ENCODE data around the gene MYO19.
"Not testable (repeated sequence)": the region's sequence is repeated elsewhere in the genome, so short reads cannot be mapped to it uniquely, and the experiment has no call there.

The MYO19 gene

DNA sequence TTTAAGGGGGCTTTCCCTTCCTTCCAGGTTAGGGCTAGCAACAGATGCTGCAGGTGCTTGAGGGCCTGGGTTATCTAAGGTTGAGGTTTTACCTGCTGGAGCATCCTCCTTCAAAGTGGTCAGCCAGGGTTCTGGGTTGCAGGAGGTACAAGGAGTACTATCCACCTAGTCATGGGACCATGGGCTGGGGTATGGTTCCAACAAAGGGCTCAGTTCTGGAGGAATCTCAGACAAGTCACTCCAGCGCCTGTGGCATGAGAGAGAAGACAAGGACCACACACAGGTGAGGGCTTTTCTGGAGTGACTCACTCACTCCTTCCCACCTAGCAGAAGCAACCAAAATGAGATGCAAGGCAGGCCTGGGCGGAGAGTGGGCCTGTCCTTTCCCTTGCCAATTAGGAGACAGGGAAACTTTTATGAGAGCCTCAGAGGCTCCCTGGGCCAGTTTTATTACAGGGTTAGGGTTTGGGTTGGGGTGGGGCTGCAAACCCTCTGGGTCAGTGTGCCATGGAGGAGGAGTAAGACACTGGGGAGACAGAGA, 2.2 kb downstream of the MYO19 start:
- in situ Hi-C loops (cut with HindIII; ENCODE audit: low sequenced_read_pairs): no loop called here

DNA sequence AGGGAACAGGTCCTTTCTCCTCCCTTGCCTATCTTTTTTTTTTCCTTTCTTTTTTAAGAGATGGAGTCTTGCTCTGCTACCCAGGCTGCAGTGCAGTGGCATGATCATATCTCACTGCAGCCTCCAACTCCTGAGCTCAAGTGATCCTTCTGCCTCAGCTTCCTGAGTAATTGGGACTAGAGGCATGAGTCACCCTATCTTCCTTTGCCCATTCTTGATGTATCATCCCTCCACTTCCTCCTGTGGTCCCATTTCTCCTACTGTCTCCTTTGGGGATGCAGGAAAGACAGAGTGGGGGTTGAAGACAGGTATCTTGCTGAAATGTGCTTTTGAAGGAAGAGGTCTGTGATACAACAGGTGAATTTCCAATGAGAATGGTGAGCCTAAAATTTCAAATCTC, 5.5 kb downstream of the MYO19 start:
- in situ Hi-C loops (cut with HindIII; ENCODE audit: low sequenced_read_pairs): no loop called here

DNA sequence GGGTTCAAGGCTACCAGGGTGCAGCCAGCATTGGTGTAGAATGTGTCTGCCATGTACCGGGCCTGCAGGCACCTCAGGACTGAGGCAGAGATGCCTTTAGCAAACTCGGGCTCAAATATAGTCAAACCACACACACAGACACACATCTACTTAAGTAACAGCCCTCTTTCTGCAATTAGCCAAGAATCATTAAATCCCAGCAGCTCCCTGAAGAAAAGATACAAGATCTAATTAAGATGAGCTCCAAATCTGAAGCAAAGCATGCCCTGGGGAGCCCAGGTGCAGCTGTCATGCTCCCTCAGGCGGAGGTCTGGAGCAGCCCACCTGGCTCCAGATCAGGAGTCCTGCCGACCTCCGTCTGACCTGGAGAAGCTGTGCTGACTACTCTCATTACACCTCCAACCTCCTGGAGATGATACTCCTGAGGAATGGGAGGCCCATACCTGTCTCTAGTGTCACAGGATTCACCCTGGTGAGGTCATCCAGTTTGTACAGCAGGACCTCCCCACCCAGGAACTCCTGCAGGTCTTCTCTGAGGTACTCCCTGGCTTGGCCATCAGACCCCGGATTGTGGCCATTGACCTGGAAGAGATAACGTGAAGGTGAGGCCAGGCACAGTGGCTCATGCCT, 6.9 kb downstream of the MYO19 start:
- in situ Hi-C loops (cut with HindIII; ENCODE audit: low sequenced_read_pairs): no loop called here

DNA sequence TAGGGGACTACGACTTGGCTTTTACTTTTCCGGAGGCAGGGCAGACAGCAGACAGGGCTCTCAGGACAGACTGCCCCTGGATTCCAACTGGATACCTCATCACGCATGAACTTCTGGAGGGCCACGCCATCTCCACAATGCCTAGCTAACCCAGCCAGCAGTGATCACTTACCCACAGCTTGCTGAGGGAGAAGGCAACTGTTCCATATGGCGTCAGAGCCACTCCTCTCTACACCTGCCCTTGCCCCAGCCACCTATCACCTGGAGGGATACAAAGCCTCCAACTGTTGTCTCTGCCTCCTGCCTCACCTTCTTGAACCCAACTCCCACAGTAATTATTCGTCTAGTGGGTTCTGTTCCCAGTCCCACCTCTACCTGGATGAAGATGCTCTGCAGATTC, 8.8 kb downstream of the MYO19 start:
- in situ Hi-C loops (cut with HindIII; ENCODE audit: low sequenced_read_pairs): no loop called here

DNA sequence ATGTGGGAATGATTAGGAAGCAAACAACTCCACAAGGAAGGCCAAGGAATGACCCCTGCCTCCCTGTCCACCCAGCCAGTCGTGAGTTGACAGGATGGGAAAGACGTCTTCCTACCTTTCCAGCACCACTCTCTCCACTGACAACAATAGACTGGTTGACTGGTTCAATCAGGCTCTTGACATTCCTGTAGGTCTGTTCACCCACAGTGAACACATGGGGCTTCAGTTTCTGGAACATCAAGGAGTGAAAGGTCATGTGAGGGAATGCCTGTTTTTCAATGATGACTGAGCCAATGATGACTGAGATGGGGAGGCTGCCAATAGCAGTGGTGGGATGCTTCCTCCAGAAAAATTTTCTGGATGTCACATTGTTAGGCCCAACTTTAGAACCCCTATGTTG, 9.6 kb downstream of the MYO19 start:
- in situ Hi-C loops (cut with HindIII; ENCODE audit: low sequenced_read_pairs): no loop called here

DNA sequence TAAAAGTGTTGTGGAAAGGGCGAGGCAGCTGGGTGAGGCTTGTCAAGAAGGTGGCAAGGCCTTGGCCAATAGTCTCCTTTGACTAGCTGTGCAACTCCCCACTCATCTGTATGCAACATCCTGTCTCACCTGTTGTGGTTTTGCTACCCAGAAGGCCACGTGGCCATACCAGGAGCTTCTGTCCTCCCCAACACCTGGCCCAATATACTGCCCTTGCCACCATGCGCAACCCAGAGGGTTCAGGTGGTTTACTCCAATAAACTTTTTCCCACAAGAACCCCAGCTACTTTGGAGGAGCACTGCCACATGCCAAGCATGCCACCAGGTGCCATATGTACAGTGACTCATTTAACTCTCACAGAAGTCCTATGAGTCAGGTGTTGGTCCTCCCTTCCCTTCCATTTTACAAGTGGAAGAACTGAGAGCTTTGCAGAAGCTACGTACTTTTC, 10.2 kb downstream of the MYO19 start:
- in situ Hi-C loops (cut with HindIII; ENCODE audit: low sequenced_read_pairs): no loop called here

DNA sequence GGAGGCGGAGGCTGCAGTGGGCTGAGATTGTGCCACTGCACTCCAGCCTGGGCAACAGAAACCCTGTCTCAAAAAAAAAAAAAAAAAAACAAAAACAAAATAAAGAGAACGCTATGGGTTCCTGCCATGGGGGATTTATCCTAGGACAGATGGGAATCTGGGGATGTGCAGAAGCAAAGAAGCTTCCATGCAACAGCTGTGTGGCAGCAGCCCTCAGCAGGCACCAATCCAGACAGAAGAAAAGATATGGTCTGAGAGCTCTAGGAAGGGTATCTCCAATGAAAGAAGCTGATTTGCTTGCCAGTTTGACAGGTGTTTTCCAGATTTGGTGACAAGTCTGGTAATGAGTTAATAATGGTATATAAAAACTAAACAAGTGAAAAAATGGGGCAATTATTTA, 11.6 kb downstream of the MYO19 start:
- in situ Hi-C loops (cut with HindIII; ENCODE audit: low sequenced_read_pairs): no loop called here

DNA sequence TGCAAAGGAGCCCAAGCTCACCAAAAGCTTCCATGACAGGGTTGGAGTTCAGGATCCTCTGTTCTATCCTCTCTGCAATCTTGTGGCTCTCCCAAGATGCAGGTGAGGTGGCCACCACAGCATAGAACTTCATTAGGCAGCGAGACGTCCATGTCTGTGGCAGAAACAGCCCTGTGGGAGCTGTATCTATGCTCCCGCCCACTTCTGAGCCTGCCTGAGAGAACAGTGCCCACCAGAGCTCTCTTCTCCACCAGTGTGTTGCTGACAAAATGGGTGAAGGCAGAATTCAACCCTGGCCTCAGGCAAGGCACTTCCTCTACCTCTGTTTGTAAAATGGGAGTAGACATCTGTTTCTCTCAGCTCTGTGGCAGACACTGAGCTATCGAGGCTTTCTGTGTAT, 18.8 kb downstream of the MYO19 start:
- in situ Hi-C loops (cut with HindIII; ENCODE audit: low sequenced_read_pairs): no loop called here

DNA sequence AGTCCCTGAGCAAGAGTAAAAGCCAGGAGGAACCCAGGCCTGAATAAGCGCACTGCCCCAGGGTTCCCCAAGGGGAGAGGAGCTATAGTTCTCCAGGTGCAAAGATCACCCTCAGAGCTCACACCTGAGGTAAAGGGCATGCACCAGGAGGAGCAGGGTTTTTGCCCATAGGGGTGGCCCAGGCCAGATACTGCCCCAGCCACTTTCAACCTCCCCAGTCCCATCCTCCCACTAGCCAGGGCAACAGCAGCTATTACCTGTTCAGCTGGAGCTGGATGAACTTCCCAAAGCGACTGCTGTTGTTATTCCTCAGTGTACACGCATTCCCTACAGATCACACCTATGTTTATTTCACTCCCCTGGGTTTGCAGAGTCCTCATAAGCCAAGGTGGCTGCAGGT, 19.8 kb downstream of the MYO19 start:
- in situ Hi-C loops (cut with HindIII; ENCODE audit: low sequenced_read_pairs): no loop called here

DNA sequence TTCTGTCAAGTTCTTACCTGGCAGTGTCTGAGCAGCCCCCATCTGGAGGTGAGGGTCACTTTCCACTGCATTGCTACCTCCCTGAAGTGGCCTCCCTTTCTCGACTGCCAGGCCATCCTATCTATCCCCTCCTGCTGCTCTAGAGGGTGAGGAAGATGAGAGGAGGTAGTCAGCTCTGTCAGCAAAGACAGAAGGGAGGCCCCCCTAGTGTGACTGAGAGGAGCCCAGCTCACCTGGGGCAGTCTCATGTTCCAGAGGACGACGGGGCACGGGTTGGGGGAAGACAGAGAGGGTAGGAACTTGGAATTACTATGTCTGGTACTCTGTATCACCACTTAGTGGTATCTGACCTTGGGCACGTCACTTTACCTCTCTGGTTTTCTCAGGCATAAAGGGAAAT, 22.0 kb downstream of the MYO19 start:
- in situ Hi-C loops (cut with HindIII; ENCODE audit: low sequenced_read_pairs): no loop called here

DNA sequence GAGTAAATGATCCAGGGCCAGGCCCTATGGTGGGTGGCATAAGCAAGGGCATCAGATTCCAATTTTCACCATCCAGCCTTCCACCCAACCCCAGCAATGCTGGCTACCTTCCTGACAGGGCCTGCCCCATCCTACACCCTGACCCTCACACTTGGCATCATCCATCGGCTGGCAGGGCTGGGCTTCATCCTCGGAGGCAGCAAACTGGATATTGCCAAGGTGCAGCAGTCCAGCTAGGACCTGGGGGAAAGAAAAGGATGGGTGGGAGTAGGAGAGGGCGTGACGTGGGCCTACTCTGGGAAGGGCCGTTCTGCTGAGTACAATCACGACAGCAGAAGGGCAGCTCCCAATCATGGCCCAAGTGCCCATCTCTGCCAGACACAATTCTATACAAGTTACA, 23.5 kb downstream of the MYO19 start:
- in situ Hi-C loops (cut with HindIII; ENCODE audit: low sequenced_read_pairs): no loop called here

DNA sequence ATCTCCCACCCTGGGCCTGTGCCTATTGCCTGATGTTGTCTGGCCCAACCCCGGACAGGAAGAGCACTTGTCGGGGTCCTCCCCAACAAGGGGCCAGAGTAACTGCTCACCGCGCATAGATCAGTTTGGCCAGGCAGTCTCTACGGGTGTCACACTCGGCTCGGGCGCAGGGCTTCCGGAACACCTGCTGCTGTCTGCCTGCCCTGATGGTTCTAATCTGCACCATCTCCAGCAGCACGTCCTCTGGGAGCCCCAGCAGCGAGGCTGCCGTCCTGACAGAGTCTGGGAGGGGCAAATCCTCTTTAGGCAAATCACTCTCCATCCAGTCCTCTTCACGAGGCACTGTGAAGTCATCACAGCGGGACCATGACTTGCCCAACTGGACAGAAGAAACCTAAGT, 24.0 kb downstream of the MYO19 start:
- in situ Hi-C loops (cut with HindIII; ENCODE audit: low sequenced_read_pairs): no loop called here

DNA sequence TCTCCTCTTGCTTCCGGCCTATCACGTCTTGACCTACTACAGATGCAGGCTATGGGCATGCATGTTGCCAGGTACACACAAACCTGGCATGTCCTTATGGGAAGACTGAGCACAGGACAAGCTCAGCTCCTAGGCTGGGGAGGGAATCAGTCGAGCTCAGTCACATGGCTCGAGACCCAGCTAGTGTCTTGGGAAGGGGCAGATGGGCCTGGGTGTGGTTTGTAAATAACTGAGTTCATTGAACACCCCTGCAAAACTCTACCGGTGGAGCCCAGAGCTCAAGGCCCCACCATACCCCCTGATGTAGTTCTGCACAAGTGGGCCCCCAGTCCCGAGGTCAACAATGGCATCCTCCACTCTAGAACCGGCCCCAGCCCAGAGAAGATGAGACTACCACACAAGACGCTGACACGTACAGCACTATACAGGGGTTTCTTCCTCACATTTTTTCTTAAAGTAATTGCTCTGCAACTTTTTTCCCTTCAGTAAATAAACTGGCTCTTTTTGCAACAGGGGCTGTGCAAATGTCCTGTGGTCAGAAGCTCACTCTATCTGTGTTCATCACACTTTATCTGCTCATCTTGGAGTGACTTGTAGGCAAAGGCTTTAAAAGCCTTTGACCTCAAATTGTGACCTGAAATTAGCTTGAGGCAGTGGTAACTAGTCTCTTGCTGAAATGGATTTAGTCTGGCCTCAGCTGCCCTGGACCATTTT, 25.2 kb downstream of the MYO19 start:
- in situ Hi-C loops (cut with HindIII; ENCODE audit: low sequenced_read_pairs): no loop called here

DNA sequence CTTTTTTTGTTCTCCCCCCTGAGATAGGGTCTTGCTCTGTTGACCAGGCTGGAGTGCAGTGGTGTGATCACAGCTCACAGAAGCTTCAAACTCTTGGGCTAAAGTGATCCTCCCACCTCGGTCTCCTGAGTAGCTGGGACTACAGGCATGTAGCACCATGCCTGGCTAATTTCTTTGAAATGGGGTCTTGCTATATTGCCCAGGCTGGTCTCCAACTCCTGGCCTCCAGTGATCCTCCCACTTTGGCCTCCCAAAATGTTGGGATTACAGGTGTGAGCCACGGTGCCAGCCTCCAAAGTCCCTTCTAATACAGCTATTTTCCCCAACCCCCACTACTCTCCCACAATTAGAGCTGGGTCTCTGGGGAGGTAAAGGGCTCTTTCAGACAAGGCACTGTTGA, 26.2 kb downstream of the MYO19 start:
- in situ Hi-C loops (cut with HindIII; ENCODE audit: low sequenced_read_pairs): not testable (repeated sequence)

DNA sequence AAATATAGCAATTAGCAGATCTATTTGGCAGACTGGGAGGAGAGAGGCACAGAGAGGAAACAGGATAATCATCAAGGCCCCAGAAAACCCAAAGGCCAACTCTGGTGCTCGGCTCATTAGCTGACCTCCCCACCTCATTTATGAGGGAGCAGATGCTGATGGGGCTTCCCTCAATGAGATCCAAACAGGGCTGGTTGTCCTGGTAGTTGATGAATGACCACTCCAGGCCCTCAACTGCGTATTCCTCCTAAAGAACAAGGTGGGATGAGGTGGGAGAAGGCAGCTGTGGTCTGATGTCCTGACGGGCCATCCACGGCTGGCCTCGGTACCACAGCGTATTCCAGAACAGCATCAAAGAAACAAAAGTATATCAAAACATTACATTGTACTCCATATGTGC, 27.4 kb downstream of the MYO19 start:
- in situ Hi-C loops (cut with HindIII; ENCODE audit: low sequenced_read_pairs): no loop called here

DNA sequence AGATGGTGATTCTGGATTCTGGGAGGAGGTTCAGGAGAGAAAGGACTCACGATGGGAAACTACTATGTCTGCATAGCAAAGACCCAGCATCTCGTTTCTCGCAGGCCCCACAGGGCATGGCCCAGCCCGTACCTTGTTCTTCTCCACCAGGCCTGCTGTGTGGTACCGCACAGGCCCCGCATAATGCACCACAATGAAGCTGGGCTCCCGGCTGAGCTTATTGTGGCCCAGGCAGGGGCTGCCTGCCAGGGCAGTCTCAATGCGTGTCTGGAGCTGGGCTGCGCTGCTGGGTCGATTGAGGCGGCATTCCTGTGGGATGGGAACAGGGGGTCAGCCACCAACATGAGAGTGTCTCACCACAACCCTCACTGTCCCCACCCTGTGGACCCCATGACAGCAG, 27.8 kb downstream of the MYO19 start:
- in situ Hi-C loops (cut with HindIII; ENCODE audit: low sequenced_read_pairs): no loop called here

DNA sequence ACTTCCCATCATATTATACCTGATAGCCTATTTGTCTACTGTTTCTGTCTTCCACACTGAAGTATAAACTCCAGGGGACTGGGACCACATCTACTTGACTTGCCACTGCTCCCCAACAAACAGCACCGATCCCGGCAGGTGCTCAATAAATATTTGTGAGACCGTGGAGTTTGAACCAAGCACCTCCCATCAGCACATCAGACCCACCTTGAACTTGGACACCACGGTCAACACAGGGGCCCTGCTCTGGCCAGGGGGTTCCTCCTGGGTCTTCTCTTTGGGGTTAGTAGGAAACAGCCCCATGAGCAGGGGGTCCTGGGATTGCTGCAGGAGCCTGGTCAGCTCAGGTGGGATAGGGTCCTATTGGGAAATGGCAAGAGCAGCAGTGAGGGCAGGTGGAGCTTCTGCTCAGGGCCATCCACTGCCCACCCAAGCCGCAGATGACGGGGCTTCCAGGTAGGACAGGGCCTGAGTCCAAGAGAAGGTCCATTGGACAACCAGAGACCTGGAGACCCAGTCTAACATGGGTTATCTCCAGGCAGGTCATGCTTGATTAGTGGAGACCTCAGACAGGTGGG, 28.3 kb downstream of the MYO19 start:
- in situ Hi-C loops (cut with HindIII; ENCODE audit: low sequenced_read_pairs): no loop called here

DNA sequence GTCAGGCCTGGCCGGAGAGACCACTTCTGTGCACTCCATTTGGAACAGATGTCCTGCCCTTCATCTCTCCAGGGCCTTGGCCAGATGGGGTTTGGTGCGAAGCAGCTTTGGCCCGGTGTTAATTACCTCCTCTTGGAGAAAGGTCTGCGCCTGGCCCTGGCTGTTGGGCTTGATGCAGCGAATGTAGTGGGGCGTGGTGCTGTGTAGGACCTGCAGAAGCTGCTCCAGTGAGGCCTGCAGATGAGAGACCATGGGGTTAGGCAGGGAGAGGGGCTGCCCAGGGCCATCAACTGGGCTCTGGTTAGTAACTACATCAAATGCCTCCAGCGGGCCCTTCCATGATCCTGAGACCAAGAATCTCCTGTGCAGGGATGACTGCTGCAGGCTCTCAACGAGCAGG, 29.5 kb downstream of the MYO19 start:
- in situ Hi-C loops (cut with HindIII; ENCODE audit: low sequenced_read_pairs): no loop called here

DNA sequence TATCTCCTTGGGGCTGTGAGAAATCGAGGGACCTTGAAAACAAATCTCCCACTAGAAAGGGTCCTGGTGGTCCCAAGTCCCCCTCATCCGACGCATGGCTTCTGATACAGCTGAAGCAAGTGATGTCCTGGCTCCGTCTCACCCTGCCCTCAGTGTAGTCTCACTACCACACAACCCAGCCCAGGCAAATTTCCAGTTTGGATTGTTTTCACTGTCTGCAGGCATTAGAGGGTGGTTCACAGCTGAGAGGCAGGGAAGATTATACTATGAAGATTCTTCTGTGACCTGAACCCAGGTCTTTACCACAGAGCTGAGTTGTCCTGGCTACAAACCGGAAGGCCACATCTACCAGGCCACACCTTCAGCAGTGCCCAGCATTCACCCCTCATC, 30.5 kb downstream of the MYO19 start:
- in situ Hi-C loops (cut with HindIII; ENCODE audit: low sequenced_read_pairs): no loop called here

DNA sequence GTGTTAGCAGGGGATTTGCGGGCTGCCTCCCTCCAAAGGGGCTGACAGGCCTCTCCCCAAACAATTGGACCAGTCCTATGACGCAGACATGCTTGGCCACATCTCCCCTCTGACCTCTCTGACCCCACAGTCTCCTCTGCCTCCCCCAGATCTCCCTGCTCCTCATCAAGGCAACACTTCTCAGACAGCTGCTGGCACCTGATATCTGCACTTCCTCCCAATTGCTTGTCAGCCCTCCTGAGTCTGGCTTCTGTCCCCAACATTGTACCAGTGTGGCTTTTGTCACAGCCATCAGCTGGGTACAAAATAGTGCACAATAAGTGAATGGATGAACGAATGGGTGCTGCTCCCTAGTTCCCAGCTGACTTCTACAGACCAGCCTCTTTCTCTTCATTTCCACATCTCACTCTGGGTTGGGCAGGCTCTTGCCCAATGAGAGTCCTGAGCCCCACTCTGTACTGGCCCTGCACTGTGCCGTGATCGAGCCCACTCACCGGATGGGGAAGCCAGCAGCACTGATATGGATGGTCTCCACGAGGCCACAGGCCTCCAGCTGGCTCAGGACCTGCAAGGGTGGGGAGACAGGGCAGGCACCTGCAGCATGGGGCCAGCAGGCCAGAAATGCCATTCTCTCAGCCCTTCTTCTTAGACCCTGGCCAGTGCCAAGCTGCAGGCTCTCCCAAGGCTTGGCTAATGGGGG, 31.1 kb downstream of the MYO19 start:
- in situ Hi-C loops (cut with HindIII; ENCODE audit: low sequenced_read_pairs): no loop called here

DNA sequence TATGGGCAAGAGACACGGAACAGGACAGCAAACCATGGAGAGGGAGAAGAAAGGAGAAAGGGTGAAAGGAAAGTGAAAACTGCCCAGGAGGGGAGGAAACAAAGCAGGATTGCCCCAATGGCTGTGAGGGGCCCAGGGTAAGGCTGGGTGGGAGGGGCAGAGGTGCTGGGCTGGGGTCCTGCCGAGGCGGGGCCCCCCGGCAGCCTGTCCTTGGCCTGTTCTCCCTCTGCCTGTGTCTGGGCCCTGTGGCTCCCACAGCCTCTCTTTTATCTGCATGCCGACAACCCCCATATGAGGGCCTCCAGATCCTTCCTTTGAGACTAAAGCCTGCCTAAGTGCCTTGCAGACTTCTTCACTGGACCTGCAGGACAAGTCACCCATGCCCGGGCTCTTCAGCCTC, 32.7 kb downstream of the MYO19 start:
- in situ Hi-C loops (cut with HindIII; ENCODE audit: low sequenced_read_pairs): no loop called here

DNA sequence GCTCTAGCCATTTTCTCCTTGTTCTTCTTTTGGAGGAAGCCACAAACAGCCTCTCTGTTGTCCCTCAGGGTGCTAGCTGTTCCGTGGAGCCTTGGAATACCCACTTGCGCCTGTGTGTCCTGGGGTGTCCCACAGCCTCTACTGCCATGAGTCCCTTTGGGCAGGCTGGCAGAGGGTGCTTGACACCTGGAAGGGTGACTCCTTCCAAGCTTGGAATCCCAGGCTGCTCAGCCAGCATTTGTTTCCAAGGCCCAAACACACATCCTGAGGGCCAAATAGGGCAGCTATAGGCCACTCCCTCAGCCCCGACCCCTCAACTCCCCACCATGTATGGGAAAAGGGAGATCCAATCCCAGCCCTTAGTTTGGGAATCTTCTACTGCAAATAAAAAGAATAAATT, 33.3 kb downstream of the MYO19 start:
- in situ Hi-C loops (cut with HindIII; ENCODE audit: low sequenced_read_pairs): no loop called here
